OCI-LY7 (cell line): ENCODE data around the gene DMD. TPM values are rescaled to one million over a fixed set of nuclear protein-coding genes. Genes with fewer than 3 reads are reported as not detected.

ENCODE experiments used
- BruUV-seq: library from RNA; stranded (reverse); fragments of 400-500 nt; replicated peaks from 2 replicates; lab custom pipeline; 2021; lab: Mats Ljungman, UMichigan
- CTCF ChIA-PET: fragments of 300-600 bp; sonication (Branson Sonifier 250); formaldehyde crosslinking; loops from one replicate; lab custom pipeline; 2022; ENCODE audit warnings: antibody characterized with exemption; ENCODE audit not compliant: unreplicated experiment; lab: Charles Lee
- POLR2A ChIA-PET: fragments of 300-600 bp; sonication (Branson Sonifier 250); formaldehyde crosslinking; loops from one replicate; lab custom pipeline; 2022; ENCODE audit warnings: antibody characterized with exemption; lab: Charles Lee
- DNase-seq: peaks from one replicate; pipeline ENCODE4 v3.0.0-alpha.2; 2015; ENCODE audit warnings: low spot score
- H2AFZ ChIP-seq: fragments of 200-600 bp; sonication (generic), shearing (Covaris generic); 2 replicates; pipeline ENCODE4 v1.6.1; 2014; ENCODE audit warnings: mild to moderate bottlenecking, antibody characterized with exemption, low read length, moderate library complexity
- H3K27ac ChIP-seq: fragments of 200-600 bp; sonication (generic); 2 replicates; pipeline ENCODE4 v1.5.1; 2014; ENCODE audit warnings: mixed run types, low read depth, mild to moderate bottlenecking, moderate library complexity, low read length, inconsistent platforms; ENCODE audit not compliant: poor library complexity, severe bottlenecking
- H3K36me3 ChIP-seq: fragments of 200-600 bp; sonication (generic); 2 replicates; pipeline ENCODE4 v1.6.1; 2014; ENCODE audit warnings: mild to moderate bottlenecking, antibody characterized with exemption, low read length, moderate library complexity, mixed read lengths; ENCODE audit not compliant: insufficient read depth
- H3K4me1 ChIP-seq: fragments of 200-600 bp; sonication (generic); 2 replicates; pipeline ENCODE4 v1.5.1; 2014; ENCODE audit warnings: mild to moderate bottlenecking, low read length; ENCODE audit not compliant: insufficient read depth, poor library complexity, severe bottlenecking
- H3K4me2 ChIP-seq: fragments of 200-600 bp; sonication (generic); 2 replicates; pipeline ENCODE4 v1.6.1; 2014; ENCODE audit warnings: mild to moderate bottlenecking, low read length
- H3K4me3 ChIP-seq: fragments of 200-600 bp; sonication (generic); 2 replicates; pipeline ENCODE4 v1.5.1; 2014; ENCODE audit warnings: mild to moderate bottlenecking, low read depth, low read length; ENCODE audit not compliant: poor library complexity, severe bottlenecking
- H3K79me2 ChIP-seq: fragments of 200-600 bp; sonication (generic); 2 replicates; pipeline ENCODE4 v1.6.1; 2016; ENCODE audit warnings: low read depth, mild to moderate bottlenecking, low read length, moderate library complexity, mixed read lengths; ENCODE audit not compliant: insufficient read depth
- H3K9me2 ChIP-seq: fragments of 200-600 bp; sonication (generic); 2 replicates; pipeline ENCODE4 v1.6.1; 2016; ENCODE audit warnings: mild to moderate bottlenecking, low read length, mixed read lengths; ENCODE audit not compliant: insufficient read depth
- H3K9me3 ChIP-seq: fragments of 200-600 bp; sonication (generic); 2 replicates; pipeline ENCODE4 v1.6.1; 2014; ENCODE audit warnings: mild to moderate bottlenecking, mixed run types, low read length, mixed read lengths
- H4K20me1 ChIP-seq: fragments of 200-600 bp; sonication (generic); 2 replicates; pipeline ENCODE4 v1.6.1; 2014; ENCODE audit warnings: mild to moderate bottlenecking, antibody characterized with exemption, low read length, moderate library complexity, mixed read lengths; ENCODE audit not compliant: insufficient read depth
- EZH2phosphoT487 ChIP-seq: fragments of 200-600 bp; sonication (generic); IDR thresholded peaks from 2 replicates; pipeline ENCODE4 v1.6.1; 2018; ENCODE audit warnings: low read depth, borderline replicate concordance, mild to moderate bottlenecking, mixed run types, antibody characterized with exemption, low read length, moderate library complexity, mixed read lengths
- intact Hi-C: fragments of 100-400 bp; cut with micrococcal nuclease; formaldehyde crosslinking; loops from one replicate; pipeline ENCODE4 v1.10.0; 2022; ENCODE audit not compliant: unreplicated experiment
- total RNA-seq, 2 experiments: library from RNA; depleted of rRNA in 1 of 2; stranded (reverse); fragments of >200 nt in 1 of 2; shearing (Covaris generic) in 1 of 2; gene quantifications; 2 replicates each; pipeline ENCODE4 v1.2.3, GENCODE V29; 2014 to 2022
- TF ChIP-seq, protein P1 (sequence below): fragments of 200-600 bp; sonication (generic); conservative IDR thresholded peaks from 2 replicates; pipeline ENCODE4 v1.5.1; 2014; ENCODE audit warnings: mild to moderate bottlenecking, antibody characterized with exemption, low read length, moderate library complexity, mixed read lengths

Gene DMD
- total RNA-seq, 2 experiments from 2014 or later: 20.5 to 61.4 TPM

DNA sequence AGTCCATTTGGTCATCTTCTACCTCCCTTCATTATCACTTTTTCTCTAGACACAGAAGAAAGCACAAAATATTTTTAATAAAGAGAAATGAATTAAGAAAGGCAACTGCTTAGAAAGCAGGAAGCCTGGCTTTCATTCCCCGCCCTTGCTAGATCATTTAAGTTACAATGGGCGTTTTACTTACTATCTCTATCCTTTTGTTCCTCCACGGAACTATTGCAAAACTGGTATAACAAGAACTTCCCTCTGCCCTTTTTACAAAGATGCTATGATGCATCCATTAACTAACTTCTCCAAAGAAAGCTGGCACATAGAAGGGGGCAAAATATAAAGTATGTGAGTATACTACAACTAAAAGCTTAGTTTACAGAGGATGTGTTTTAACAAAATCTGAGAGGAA is 1705.0 kb downstream of the DMD start:
- DNase-seq: no peak
- H3K4me1 ChIP-seq: no peaks in the 10 kb centered on the region
- H2AFZ ChIP-seq: no peak overlapping the region
- CTCF ChIA-PET: no interaction called here
- no peaks in the 10 kb centered on the region for H3K79me2 ChIP-seq
- H3K4me3 ChIP-seq: no peak overlapping the region
- TF ChIP-seq, protein P1, sequence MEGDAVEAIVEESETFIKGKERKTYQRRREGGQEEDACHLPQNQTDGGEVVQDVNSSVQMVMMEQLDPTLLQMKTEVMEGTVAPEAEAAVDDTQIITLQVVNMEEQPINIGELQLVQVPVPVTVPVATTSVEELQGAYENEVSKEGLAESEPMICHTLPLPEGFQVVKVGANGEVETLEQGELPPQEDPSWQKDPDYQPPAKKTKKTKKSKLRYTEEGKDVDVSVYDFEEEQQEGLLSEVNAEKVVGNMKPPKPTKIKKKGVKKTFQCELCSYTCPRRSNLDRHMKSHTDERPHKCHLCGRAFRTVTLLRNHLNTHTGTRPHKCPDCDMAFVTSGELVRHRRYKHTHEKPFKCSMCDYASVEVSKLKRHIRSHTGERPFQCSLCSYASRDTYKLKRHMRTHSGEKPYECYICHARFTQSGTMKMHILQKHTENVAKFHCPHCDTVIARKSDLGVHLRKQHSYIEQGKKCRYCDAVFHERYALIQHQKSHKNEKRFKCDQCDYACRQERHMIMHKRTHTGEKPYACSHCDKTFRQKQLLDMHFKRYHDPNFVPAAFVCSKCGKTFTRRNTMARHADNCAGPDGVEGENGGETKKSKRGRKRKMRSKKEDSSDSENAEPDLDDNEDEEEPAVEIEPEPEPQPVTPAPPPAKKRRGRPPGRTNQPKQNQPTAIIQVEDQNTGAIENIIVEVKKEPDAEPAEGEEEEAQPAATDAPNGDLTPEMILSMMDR: no peak
- no peak for TF ChIP-seq EZH2phosphoT487
- POLR2A ChIA-PET: no interaction called here
- no peaks in the 10 kb centered on the region for H3K9me3 ChIP-seq
- intact Hi-C loops: no loop called here
- no peaks in the 10 kb centered on the region for H3K36me3 ChIP-seq
- no TSS peak for BruUV-seq
- H3K4me2 ChIP-seq: no peak overlapping the region
- no peaks in the 10 kb centered on the region for H4K20me1 ChIP-seq
- H3K9me2 ChIP-seq: no peaks in the 10 kb centered on the region
- H3K27ac ChIP-seq: no peak overlapping the region

DNA sequence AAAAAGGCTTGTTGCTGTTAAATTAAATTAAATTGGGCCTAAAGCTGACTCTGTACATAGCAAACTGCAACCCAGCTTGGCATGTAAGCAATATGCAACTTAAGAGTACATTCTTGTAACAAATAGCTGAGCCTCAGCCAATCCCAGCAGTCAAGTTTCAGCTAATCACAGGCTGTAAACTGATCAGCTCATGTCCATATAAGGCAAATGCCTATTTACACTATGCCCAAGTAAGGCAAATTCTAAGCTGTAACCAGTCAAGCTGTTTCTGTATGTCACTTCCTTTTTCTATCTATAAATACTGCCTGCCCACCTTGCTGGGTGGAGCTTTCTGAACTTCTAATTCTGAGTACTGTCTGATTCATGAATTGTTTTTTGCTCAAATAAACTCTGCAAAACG is 1710.4 kb downstream of the DMD start:
- Histone ChIP-seq H3K36me3 (no peaks in the 10 kb centered on the region), H4K20me1 (no peaks in the 10 kb centered on the region), H3K4me3 (no peak overlapping the region), H3K9me2 (no peaks in the 10 kb centered on the region), H3K4me1 (no peaks in the 10 kb centered on the region), H3K27ac (no peak overlapping the region), H3K9me3 (no peaks in the 10 kb centered on the region), H3K79me2 (no peaks in the 10 kb centered on the region), H2AFZ (no peak overlapping the region), H3K4me2 (no peak overlapping the region)
- TF ChIP-seq EZH2phosphoT487: no peak
- TF ChIP-seq, protein P1: no peak
- intact Hi-C loops: no loop called here
- BruUV-seq: no TSS peak
- POLR2A ChIA-PET: no interaction called here
- DNase-seq: no peak
- CTCF ChIA-PET: no interaction called here

DNA sequence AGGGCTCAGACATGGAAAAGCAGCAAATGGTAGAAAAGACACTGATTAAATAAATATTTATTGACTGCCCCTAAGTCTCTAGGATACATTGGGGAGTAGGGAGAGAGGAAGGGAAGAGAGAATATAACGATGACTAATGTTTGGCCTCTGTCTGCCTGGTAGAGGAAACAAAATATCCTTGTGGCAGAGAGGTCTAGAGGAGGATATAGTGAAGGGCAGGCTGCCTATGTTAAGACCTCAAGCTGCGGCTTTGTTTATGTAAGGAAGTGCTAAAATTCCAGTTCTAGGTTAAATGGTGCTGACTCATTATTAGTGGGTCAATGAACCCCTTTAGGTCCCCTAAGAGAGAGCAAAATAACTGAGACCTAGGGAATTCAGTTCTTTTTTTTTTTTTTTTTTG is 1712.2 kb downstream of the DMD start:
- intact Hi-C loops: no loop called here
- H3K9me3 ChIP-seq: no peaks in the 10 kb centered on the region
- no peak overlapping the region for H3K4me3 ChIP-seq
- H3K36me3 ChIP-seq: no peaks in the 10 kb centered on the region
- no peak overlapping the region for H2AFZ ChIP-seq
- no peak overlapping the region for H3K4me2 ChIP-seq
- no TSS peak for BruUV-seq
- H3K4me1 ChIP-seq: no peaks in the 10 kb centered on the region
- CTCF ChIA-PET: no interaction called here
- H3K27ac ChIP-seq: no peak overlapping the region
- TF ChIP-seq, protein P1: no peak
- no peak for TF ChIP-seq EZH2phosphoT487
- DNase-seq: no peak
- H3K79me2 ChIP-seq: no peaks in the 10 kb centered on the region
- no peaks in the 10 kb centered on the region for H4K20me1 ChIP-seq
- H3K9me2 ChIP-seq: no peaks in the 10 kb centered on the region
- POLR2A ChIA-PET: no interaction called here
